Stimulated activated CD4-positive, alpha-beta T cell treated with anti-CD3 and anti-CD28 coated beads, Interleukin-1b, Interleukin-23, amount 100 ng/mL, for 4 hours (primary cell): ENCODE data around the gene B2M.
"Not testable (repeated sequence)": the region's sequence is repeated elsewhere in the genome, so short reads cannot be mapped to it uniquely, and the experiment has no call there.

ENCODE experiments used
- DNase-seq, 2 donors: peaks; one replicate each; pipeline ENCODE4 v3.0.0-alpha.2; 2020; ENCODE audit warnings: low read depth in 2 of 2

B2M gene

GRCh38 chr15:44698641-44699040 is 12.7 kb upstream of the B2M start:
- no peak for DNase-seq

GRCh38 chr15:44700676-44701075 is 10.6 kb upstream of the B2M start:
- not testable (repeated sequence) for DNase-seq

DNA sequence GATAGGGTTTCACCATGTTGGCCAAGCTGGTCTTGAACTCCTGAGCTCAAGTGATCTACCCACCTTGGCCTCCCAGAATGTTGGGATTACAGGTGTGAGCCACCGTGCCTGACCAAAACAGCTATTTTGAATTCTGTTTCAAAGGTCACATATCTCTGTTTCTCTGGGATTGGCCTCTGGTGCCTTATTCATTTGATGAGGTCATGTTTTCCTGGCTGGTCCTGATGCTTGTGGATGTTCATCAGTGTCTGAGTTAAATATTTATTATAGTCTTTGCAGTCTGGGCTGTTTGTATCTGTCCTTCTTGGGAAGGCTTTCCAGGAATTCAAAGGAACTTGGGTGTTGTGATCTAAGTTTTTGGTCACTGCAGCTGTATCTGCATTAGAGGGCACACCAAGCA is 5.3 kb upstream of the B2M start:
- no peak for DNase-seq

GRCh38 chr15:44706401-44706800 is 4.9 kb upstream of the B2M start:
- no peak for DNase-seq

- no peak for DNase-seq
Measured at GRCh38 chr15:44706946-44707636, 4.2 kb upstream of the B2M start.

DNA sequence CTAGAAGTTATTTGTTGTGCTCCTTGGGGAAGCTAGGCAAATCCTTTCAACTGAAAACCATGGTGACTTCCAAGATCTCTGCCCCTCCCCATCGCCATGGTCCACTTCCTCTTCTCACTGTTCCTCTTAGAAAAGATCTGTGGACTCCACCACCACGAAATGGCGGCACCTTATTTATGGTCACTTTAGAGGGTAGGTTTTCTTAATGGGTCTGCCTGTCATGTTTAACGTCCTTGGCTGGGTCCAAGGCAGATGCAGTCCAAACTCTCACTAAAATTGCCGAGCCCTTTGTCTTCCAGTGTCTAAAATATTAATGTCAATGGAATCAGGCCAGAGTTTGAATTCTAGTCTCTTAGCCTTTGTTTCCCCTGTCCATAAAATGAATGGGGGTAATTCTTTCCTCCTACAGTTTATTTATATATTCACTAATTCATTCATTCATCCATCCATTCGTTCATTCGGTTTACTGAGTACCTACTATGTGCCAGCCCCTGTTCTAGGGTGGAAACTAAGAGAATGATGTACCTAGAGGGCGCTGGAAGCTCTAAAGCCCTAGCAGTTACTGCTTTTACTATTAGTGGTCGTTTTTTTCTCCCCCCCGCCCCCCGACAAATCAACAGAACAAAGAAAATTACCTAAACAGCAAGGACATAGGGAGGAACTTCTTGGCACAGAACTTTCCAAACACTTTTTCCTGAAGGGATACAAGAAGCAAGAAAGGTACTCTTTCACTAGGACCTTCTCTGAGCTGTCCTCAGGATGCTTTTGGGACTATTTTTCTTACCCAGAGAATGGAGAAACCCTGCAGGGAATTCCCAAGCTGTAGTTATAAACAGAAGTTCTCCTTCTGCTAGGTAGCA is 851 bp upstream of the B2M start:
- DNase-seq, result no peak

- peak in 1 of 2 donors; percentile 56 for DNase-seq
Measured at GRCh38 chr15:44711743-44712345, 527 bp downstream of the B2M start.

DNA sequence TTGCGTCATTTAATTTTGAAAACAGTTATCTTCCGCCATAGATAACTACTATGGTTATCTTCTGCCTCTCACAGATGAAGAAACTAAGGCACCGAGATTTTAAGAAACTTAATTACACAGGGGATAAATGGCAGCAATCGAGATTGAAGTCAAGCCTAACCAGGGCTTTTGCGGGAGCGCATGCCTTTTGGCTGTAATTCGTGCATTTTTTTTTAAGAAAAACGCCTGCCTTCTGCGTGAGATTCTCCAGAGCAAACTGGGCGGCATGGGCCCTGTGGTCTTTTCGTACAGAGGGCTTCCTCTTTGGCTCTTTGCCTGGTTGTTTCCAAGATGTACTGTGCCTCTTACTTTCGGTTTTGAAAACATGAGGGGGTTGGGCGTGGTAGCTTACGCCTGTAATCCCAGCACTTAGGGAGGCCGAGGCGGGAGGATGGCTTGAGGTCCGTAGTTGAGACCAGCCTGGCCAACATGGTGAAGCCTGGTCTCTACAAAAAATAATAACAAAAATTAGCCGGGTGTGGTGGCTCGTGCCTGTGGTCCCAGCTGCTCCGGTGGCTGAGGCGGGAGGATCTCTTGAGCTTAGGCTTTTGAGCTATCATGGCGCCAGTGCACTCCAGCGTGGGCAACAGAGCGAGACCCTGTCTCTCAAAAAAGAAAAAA is 1.2 kb downstream of the B2M start:
- peak; percentile 41 to 60 for DNase-seq

DNA sequence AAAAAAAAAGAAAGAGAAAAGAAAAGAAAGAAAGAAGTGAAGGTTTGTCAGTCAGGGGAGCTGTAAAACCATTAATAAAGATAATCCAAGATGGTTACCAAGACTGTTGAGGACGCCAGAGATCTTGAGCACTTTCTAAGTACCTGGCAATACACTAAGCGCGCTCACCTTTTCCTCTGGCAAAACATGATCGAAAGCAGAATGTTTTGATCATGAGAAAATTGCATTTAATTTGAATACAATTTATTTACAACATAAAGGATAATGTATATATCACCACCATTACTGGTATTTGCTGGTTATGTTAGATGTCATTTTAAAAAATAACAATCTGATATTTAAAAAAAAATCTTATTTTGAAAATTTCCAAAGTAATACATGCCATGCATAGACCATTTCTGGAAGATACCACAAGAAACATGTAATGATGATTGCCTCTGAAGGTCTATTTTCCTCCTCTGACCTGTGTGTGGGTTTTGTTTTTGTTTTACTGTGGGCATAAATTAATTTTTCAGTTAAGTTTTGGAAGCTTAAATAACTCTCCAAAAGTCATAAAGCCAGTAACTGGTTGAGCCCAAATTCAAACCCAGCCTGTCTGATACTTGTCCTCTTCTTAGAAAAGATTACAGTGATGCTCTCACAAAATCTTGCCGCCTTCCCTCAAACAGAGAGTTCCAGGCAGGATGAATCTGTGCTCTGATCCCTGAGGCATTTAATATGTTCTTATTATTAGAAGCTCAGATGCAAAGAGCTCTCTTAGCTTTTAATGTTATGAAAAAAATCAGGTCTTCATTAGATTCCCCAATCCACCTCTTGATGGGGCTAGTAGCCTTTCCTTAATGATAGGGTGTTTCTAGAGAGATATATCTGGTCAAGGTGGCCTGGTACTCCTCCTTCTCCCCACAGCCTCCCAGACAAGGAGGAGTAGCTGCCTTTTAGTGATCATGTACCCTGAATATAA is 2.0 kb downstream of the B2M start:
- DNase-seq, result no peak

DNA sequence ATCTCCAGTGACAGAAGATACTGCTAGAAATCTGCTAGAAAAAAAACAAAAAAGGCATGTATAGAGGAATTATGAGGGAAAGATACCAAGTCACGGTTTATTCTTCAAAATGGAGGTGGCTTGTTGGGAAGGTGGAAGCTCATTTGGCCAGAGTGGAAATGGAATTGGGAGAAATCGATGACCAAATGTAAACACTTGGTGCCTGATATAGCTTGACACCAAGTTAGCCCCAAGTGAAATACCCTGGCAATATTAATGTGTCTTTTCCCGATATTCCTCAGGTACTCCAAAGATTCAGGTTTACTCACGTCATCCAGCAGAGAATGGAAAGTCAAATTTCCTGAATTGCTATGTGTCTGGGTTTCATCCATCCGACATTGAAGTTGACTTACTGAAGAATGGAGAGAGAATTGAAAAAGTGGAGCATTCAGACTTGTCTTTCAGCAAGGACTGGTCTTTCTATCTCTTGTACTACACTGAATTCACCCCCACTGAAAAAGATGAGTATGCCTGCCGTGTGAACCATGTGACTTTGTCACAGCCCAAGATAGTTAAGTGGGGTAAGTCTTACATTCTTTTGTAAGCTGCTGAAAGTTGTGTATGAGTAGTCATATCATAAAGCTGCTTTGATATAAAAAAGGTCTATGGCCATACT is 4.0 kb downstream of the B2M start:
- no peak for DNase-seq

DNA sequence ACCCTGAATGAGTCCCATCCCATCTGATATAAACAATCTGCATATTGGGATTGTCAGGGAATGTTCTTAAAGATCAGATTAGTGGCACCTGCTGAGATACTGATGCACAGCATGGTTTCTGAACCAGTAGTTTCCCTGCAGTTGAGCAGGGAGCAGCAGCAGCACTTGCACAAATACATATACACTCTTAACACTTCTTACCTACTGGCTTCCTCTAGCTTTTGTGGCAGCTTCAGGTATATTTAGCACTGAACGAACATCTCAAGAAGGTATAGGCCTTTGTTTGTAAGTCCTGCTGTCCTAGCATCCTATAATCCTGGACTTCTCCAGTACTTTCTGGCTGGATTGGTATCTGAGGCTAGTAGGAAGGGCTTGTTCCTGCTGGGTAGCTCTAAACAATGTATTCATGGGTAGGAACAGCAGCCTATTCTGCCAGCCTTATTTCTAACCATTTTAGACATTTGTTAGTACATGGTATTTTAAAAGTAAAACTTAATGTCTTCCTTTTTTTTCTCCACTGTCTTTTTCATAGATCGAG is 4.5 kb downstream of the B2M start:
- DNase-seq, result no peak

DNA sequence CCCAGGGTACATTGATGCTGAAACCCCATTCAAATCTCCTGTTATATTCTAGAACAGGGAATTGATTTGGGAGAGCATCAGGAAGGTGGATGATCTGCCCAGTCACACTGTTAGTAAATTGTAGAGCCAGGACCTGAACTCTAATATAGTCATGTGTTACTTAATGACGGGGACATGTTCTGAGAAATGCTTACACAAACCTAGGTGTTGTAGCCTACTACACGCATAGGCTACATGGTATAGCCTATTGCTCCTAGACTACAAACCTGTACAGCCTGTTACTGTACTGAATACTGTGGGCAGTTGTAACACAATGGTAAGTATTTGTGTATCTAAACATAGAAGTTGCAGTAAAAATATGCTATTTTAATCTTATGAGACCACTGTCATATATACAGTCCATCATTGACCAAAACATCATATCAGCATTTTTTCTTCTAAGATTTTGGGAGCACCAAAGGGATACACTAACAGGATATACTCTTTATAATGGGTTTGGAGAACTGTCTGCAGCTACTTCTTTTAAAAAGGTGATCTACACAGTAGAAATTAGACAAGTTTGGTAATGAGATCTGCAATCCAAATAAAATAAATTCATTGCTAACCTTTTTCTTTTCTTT is 5.8 kb downstream of the B2M start:
- no peak for DNase-seq

DNA sequence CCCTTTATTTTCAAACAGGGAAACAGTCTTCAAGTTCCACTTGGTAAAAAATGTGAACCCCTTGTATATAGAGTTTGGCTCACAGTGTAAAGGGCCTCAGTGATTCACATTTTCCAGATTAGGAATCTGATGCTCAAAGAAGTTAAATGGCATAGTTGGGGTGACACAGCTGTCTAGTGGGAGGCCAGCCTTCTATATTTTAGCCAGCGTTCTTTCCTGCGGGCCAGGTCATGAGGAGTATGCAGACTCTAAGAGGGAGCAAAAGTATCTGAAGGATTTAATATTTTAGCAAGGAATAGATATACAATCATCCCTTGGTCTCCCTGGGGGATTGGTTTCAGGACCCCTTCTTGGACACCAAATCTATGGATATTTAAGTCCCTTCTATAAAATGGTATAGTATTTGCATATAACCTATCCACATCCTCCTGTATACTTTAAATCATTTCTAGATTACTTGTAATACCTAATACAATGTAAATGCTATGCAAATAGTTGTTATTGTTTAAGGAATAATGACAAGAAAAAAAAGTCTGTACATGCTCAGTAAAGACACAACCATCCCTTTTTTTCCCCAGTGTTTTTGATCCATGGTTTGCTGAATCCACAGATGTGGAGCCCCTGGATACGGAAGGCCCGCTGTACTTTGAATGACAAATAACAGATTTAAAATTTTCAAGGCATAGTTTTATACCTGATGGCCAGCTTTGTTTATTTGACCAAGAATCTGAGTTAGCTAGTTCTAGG is 7.0 kb downstream of the B2M start:
- DNase-seq, result no peak

- DNase-seq, result no peak
Measured at GRCh38 chr15:44718927-44719292, 7.6 kb downstream of the B2M start.

DNA sequence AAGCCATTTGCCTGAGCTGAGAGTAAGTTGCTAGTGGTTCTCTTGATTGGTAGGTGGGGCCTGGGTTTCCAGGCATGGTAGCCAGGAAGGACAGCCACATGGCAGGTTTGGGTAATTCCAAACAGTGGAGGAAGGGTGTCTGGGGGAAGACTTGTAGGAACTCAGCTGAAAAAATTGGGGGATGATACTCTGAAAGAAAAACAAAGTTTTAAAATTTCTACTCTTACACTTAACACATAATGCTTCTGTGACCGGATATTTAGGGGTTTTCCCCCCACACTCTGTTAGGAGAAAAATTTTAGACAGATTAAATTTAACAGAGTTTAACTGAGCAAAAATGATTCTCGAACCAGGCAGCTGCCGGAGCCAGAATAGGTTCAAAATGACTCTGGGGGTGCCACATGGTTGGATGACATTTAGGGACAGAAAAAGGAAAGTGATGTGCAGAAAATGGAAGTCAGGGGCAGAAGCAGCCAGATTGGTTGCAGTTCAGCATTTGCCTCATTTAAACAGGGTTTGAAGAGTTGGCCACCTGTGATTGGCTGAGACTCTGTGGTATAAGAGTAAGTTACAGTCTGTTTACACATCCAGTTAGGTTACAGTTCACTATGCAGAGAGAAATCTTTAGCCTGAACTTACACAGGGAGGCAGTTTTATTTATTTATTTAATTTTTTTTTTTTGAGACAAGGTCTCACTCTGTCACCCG is 8.1 kb downstream of the B2M start:
- DNase-seq, result peak in 1 of 2 donors; percentile 34

- peak in 1 of 2 donors; percentile 14 for DNase-seq
Measured at GRCh38 chr15:44720000-44720435, 8.7 kb downstream of the B2M start.

DNA sequence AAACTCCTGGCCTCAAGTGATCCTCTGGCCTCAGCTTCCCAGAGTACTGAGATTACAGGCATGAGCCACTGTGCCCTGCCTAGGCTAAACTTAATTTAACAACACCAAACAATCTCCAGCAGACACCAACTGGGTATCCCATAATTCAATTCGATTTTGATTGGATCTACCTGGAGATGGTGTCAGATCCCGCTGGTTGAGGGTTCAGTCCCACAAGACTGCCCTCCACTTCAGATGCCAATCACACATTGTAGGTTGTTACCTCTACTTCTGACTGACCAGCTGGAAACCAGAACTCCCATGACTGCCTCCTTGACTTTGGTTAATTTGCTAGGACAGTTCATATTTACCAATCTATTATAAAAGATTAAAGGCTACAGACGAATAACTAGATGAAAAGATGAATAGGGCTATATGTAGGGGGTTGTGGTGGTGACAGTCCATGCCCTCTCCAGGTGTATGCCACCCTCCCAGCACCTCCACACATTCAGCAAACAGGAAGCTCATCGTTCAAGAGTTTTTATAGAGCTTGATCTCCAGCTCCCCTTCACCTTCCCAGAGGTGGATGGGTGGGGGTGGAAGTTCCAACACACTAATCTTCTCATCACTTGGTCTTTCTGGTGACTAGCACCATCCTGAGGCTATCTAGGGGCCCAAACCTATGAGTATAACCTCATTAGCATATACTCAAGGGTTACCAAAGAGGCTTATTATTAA is 9.3 kb downstream of the B2M start:
- DNase-seq, result no peak

GRCh38 chr15:44722011-44722410 is 10.7 kb downstream of the B2M start:
- DNase-seq, result no peak
